GM12801 (cell line): ENCODE measurements around the gene NANOS2.

Source experiments
- TF ChIP-seq, protein P1 (sequence below): IDR thresholded peaks from one replicate; pipeline ENCODE4 v1.5.1; 2011; ENCODE audit warnings: control low read depth; ENCODE audit not compliant: insufficient read length; ENCODE audit errors: extremely low read depth

Gene NANOS2

DNA sequence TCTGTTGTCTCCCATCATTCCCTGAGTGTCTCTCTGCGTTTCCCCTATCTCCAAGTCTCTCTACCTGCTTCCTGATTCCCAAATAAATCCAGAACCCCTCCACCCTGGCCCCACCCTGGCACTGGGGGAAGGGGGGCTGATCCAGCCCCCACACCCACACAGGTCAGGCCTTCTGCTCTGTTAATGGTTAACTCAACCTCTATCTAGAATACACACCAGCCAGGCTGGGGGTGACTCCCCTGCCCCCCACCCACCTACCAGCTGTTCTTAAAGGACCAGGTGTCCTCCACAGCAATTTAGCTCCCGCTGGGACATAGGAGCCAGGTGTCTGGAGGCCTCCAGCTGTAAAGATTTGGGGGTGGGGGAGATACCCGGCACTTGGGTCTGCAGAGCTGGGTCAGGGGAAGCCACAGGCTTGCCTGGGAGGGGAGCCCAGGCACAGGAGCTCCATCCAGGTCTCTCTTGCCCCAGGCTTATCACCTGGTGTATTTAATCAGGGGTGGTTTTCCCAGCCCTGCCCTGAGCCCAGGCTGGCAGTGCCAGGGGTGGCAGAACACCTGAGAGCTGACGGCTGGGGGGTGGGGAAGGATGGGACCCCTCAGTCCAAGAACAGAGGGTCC, 32.6 kb downstream of the NANOS2 start:
- TF ChIP-seq, protein P1, sequence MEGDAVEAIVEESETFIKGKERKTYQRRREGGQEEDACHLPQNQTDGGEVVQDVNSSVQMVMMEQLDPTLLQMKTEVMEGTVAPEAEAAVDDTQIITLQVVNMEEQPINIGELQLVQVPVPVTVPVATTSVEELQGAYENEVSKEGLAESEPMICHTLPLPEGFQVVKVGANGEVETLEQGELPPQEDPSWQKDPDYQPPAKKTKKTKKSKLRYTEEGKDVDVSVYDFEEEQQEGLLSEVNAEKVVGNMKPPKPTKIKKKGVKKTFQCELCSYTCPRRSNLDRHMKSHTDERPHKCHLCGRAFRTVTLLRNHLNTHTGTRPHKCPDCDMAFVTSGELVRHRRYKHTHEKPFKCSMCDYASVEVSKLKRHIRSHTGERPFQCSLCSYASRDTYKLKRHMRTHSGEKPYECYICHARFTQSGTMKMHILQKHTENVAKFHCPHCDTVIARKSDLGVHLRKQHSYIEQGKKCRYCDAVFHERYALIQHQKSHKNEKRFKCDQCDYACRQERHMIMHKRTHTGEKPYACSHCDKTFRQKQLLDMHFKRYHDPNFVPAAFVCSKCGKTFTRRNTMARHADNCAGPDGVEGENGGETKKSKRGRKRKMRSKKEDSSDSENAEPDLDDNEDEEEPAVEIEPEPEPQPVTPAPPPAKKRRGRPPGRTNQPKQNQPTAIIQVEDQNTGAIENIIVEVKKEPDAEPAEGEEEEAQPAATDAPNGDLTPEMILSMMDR, result no peak

DNA sequence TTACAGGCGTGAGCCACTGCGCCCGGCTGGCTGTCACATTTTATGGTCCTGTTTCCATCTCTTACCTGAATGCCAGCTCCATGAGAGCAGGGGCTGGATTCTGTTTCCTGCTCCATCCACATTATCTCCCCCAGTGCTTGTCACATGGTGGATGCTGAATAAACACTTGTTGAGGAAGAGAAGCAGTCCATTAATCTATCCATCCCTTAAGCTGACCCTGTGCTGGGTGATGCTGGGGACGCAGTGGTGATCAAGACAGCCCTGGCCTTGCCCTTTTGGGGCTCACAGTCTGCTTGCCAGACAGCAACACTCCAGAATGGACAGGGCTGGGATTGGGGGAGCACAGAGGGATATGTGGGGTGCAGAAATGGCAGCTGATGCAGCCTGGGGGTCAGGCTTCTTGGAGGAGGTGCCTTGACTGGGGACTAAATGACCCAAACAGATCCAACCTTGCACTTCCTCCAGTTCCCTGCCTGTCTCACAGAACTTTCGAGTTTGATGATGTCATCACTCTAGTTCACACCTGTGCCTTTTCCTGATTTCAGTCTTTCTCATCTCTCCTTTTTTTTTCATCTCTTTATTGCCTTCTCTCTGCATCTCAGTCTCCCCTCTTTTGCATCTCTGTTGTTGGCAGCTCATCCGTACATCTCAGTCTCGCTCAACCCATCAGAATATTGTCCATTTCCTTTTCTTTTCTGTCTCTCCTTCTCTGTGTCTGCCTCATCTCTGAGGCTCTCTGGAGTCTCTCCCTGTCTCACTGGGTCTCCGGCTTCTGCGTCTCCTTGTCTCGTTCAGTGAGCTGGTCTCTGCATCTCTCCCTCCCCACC, 33.3 kb downstream of the NANOS2 start:
- TF ChIP-seq, protein P1, result no peak

DNA sequence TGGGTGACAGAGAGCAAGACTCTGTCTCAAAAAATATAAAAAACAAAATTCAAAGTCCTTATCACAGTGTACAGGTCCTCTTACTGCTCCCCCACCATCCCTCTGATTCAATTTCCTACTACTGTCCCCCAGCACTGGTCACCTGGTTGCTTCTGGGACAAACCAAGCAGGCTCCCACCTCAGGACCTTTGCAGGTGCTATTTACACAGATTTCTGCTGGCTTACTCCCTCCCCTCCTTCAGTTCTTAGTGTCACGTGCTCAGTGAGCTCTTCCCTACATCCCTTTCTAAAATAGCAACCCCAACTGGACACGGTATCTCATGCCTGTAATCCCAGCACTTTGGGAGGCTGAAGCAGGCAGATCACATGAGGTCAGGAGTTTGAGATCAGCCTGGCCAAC, 34.6 kb downstream of the NANOS2 start:
- TF ChIP-seq, protein P1, result no peak

DNA sequence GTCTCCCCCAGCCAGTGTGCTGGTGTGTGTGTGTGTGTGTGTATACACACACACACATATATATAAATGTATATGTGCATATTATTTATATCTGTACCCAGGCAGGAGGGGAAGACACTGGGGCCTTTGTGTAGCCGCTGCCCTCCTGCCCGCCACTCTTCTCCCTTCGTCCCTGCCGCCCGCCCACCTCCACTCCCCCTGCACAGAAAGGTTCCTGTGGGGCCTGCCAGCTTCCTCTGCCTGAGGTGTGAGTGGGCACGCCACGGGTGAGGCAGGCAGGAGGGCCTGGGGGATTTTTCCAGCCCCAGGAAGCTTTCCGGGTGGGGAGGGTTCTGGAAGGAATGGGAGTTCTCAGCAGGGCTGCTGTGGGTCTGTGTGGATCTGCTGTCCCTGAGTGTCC, 35.5 kb downstream of the NANOS2 start:
- TF ChIP-seq, protein P1, result no peak

DNA sequence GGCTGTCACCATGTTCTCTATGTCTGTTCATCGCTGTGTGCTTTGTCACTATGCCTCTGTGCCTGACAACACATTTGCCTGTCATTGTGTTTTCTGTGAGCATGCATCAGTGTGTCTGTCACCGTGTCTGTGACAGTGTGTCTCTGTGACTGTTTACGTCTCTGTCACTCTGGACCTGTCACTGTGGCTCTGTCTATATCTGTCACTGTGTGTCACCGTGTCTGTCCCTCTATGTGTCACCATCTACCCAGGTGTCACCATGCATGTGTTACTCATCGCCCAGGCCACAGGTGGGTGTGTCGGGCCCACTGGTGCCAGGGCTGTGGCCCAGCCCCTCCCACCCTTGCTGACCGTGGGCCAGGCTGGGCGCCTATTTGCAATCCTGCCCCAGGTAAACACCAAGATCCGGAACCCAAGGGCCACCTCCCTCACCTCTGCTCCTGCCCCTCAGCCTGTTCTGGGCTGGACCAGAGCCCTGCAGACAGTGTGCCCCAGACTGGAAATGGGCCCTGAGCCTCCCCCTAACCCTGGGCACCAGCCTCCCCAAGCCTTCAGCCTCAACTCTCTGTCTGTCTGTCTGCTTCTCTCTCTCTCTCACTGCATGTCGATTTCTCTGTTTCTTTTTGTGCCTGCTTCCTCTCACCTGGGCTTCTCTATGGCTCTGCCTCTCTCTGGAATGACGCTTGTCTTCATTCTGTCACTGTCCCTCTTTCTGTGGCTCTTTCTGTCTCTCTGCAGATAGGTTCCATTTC, 36.4 kb downstream of the NANOS2 start:
- TF ChIP-seq, protein P1, result no peak

DNA sequence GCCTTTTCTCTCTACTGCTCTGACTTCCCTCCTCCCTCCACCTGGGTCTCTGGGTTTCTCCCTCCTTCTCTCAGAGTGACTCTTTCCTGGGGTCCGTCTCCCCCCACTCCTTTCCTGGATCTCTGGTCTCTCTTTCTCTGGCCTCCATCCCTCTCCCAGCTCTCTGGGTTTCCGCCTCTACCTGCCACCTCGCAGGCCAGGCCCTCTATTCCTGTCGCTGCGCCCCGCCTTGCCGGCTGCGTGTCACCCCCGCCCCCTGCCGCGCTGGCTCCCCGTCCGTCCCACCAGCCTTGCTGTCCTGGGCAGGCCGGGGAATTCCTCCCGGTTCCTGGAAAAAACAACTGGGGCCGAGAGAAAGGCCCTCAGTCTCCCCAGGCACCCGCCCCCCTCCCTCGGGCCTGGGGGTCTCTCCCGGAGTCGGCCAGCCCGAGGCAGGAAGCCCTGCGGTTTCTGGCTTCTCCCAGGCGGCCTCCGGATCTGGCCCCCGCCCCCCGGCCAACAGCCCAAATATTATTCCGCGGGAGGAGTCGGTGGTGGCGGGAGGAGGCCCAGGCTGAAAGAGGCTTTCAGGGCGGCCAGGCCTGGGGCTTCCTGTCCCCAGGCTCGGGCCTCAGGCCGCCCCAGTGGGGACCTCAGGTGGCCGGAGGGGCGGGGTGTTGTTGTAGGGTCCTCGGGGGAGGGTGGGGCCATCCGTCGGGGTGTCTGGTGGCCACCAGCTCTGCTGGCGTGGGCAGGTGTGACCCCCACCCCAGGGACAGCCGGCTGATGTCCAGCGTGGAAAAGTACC, 38.0 kb downstream of the NANOS2 start:
- TF ChIP-seq, protein P1, result no peak

DNA sequence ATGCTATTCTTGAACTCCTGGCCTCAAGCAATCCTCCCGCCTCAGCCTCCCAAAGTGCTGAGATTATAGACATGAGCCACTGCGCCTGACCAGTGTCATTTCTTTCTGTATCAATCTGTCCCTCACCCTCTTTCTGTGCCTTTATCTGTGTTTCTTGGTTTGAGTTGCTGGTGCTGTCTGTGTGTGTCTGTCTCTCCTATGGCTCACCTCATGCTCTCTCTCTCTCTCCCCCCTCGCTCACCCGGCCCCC, 38.5 kb downstream of the NANOS2 start:
- TF ChIP-seq, protein P1, result no peak
